ENCODE measurements around the gene BCAS3.
"Not testable (repeated sequence)": the region's sequence is repeated elsewhere in the genome, so short reads cannot be mapped to it uniquely, and the experiment has no call there.

BCAS3 gene

DNA sequence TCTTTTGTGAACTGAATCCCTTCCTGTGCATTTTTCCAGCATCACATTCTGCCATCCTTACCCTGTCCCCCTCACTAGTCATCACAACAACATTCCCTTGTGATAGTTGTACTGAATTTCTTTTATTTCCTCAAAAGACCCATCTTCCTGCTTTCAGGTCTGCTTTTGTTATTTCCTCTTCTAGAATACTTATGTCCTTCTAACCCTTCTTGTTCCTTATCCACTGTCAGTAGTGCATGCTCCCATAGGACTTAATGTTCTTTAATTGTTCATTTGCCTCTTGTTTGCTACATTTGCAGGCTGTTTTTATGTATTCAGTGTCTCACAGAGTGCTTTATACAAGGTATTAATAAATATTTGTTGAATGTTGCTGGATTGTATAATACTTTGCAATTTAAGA, 73.0 kb downstream of the BCAS3 start:
- TF ChIP-seq, protein P1, sequence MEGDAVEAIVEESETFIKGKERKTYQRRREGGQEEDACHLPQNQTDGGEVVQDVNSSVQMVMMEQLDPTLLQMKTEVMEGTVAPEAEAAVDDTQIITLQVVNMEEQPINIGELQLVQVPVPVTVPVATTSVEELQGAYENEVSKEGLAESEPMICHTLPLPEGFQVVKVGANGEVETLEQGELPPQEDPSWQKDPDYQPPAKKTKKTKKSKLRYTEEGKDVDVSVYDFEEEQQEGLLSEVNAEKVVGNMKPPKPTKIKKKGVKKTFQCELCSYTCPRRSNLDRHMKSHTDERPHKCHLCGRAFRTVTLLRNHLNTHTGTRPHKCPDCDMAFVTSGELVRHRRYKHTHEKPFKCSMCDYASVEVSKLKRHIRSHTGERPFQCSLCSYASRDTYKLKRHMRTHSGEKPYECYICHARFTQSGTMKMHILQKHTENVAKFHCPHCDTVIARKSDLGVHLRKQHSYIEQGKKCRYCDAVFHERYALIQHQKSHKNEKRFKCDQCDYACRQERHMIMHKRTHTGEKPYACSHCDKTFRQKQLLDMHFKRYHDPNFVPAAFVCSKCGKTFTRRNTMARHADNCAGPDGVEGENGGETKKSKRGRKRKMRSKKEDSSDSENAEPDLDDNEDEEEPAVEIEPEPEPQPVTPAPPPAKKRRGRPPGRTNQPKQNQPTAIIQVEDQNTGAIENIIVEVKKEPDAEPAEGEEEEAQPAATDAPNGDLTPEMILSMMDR (IDR thresholded peaks at IDR 0.05; ENCODE audit: extremely low read depth, missing control alignments), result no peak
- DNase-seq (ENCODE audit: low spot score), result no peak

DNA sequence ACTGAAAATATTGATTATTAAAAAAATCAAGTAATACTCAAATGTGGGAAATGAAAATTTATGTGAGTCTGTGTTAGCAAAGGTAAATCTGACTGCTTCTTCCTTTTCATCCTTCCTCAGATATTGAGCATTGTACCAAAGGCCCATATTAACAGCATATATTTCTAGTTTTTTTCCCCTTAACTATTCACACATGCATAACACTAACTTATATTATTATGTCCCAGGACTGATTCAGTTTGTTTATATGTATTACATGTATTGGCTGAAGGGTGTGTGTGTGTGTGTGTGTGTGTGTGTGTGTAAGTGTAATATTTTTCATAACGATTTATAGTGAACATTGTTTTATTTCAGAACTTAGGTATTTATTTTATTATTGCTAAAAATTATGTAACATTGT, 74.2 kb downstream of the BCAS3 start:
- TF ChIP-seq, protein P1 (IDR thresholded peaks at IDR 0.05; ENCODE audit: extremely low read depth, missing control alignments), result no peak
- no peak for DNase-seq (ENCODE audit: low spot score)

DNA sequence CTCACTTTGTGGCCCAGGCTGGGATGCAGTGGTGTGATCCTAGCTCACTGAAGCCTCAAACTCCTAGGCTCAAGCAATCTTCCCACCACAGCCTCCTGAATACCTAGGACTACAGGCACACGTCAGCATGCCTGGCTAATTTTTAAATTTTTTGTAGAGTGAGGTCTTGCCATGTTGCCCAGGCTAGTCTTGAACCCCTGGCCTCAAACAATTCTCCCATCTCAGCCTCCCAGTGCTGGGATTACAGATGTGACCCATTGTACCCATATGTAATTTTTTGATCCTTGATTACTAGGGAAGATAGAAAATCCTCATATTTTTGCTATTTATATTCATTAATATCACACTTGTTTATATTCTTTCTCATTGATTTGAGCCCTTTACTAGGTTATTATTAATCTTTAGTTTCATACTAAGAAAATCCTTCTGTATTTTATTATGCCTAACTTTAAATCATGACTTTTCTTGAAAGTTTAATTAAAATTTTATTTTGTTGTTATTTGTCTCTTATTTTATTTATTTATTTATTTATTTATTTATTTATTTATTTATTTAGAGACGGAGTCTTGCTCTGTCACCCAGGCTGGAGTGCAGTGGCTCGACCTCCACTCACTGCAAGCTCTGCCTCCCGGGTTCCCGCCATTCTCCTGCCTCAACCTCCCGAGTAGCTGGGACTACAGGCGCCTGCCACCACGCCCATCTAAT, 75.4 kb downstream of the BCAS3 start:
- TF ChIP-seq, protein P1 (IDR thresholded peaks at IDR 0.05; ENCODE audit: extremely low read depth, missing control alignments), result no peak
- DNase-seq (ENCODE audit: low spot score), result no peak

DNA sequence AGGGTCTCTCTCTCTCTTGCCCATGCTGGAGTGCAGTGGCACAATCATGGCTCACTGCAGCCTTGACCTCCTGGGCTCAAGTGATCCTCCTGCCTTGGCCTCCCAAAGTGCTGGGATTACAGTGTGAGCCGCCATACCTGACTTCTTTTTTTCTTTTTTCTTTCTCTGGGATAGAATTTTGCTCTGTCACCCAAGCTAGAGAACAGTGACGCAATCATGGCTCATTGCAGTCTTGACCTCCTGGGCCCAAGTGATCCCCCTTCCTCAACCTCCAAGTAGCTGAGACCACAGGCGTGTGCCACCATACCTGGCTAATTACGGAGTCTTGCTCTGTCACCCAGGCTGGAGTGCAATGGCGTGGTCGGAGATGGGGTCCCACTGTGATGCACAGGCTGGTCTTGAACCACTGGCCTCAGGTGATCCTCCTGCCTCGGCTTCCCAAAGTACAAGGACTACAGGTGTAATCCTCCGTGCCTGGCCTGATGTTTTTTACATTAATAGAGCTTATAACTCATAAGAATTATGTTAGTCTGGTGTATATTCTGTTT, 76.5 kb downstream of the BCAS3 start:
- DNase-seq (ENCODE audit: low spot score), result no peak
- TF ChIP-seq, protein P1 (IDR thresholded peaks at IDR 0.05; ENCODE audit: extremely low read depth, missing control alignments), result no peak

DNA sequence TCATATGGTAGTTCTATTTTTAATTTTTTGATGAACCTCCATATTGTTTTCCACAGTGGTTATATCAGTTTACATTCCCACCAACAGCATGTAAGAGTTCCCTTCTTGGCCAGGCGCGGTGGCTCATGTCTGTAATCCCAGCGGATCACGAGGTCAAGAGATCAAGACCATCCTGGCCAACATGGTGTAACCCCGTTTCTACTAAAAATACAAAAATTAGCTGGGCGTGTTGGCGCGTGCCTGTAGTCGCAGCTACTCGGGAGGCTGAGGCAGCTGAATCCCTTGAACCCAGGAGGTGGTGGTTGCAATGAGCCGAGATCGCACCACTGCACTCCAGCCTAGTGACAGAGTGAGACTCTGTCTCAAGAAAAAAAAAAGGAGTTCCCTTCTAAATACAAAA, 79.1 kb downstream of the BCAS3 start:
- not testable (repeated sequence) for DNase-seq (ENCODE audit: low spot score)

DNA sequence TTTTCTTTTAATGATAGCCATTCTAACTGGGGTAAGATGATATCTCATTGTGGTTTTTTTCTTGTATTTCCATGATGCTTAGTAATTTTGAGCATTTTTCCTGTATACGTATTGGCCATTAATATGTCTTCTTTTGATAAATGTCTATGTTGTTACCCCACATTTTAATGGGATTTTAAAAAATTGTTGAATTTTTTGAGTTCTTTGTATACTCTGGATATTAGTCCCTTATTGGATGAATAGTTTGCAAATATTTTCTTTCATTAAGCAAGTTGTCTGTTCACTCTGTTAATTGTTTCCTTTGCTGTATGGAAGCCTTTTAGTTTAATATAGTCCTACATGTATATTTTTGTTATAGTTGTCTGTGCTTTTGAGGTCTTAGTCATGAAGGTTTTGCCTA, 79.8 kb downstream of the BCAS3 start:
- no peak for DNase-seq (ENCODE audit: low spot score)
- TF ChIP-seq, protein P1 (IDR thresholded peaks at IDR 0.05; ENCODE audit: extremely low read depth, missing control alignments), result no peak

DNA sequence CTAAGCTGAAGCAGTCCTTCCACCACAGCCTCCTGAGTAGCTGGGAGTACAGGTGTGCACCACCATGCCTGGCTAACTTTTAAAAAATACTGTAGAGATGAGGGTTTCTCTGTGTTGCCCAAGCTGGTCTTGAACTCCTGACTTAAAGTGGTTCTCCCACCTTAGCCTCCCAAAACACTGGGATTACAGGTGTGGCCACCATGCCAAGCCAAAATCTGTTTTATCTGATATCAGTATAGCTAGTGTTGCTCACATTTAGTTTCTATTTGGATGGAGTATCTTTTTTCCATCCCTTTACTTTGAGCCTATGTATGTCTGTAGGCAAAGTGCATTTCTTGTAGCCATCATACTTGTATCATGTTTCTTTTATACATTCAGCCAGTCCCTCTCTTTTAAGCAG, 82.1 kb downstream of the BCAS3 start:
- TF ChIP-seq, protein P1 (IDR thresholded peaks at IDR 0.05; ENCODE audit: extremely low read depth, missing control alignments), result no peak
- DNase-seq (ENCODE audit: low spot score), result no peak

DNA sequence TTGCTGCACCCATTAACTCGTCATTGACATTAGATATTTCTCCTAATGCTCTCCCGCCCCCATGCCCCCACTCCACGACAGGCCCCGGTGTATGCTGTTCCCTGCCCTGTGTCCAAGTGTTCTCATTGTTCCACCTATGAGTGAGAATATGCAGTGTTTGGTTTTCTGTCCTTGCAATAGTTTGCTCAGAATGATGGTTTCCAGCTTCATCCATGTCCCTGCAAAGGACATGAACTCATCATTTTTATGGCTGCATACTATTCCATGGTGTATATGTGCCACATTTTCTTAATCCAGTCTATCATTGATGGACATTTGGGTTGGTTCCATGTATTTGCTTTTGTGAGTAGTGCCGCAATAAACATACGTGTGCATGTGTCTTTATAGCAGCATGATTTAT, 83.7 kb downstream of the BCAS3 start:
- not testable (repeated sequence) for DNase-seq (ENCODE audit: low spot score)

Measured in GM20000 (cell line).